Measurements from ENCODE around the gene FBP1. TPM values are rescaled to one million over a fixed set of nuclear protein-coding genes. Genes with fewer than 3 reads are reported as not detected.

Gene FBP1
- total RNA-seq, 2 donors from 2014 or later = 0.95 to 1.0 TPM

DNA sequence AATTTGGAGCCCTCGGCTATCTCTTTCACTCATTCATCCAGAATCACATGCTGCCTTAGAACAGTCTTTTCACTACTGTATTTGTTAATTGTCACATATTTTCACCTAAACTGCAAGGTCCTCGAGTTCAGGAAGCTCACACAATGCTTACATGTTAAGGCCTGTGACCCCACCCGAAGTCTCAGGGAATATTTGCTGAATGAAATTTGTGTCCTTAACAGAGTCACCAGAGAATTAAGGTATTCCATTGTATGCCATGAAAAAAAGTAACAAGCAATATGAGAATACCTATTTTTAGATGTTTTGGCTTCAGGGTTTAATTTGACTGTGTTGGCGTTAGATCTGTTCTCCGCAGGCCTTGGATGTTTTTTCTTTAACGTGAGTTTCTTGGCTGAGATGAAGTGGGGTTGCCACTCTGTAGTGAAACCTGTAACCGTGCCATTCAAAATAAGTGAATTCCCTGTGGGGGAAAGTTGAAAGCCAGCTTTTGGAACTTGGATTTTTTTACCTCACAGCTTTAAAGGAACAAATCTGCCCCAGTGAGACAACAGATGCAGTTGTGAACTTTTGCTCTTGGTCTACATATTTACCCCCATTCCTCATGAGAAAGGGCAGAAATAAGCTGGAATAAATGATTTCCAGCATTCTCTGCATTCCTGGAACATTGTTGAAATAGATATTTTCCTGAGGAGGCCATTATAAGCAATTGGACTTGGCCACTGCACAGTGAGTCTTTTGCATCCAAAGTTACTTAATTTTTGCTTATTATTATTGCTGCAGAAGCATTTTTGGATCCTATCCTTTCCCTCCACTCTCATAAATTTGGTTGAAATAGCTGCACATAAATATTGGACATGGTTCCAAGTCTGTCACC, 35.9 kb upstream of the FBP1 start:
- Histone ChIP-seq H3K27ac (ENCODE audit: low read depth, low read length) (no peak overlapping the region), H3K36me3 (ENCODE audit: control insufficient read depth, insufficient read depth, low read length) (no peaks in the 10 kb centered on the region), H3K27me3 (ENCODE audit: control insufficient read depth, insufficient read depth, low read length, poor library complexity, severe bottlenecking) (peaks cover 24% of the 10 kb centered on the region), H3K4me3 (ENCODE audit: low read length) (no peak overlapping the region), H3K4me1 (ENCODE audit: control insufficient read depth, insufficient read depth, low read length) (peaks cover 5% of the 10 kb centered on the region), H3K9ac (ENCODE audit: extremely low read depth, low read length, poor library complexity, severe bottlenecking) (no peak overlapping the region), H3K9me3 (ENCODE audit: control insufficient read depth, low read length) (no peaks in the 10 kb centered on the region)
- 92 to 95% methylated on average over 7 of the region's 7 CpGs for WGBS, 2 experiments (ENCODE audit: insufficient coverage in 1 of 2, insufficient read length in 1 of 2)
- DNase-seq = no peak
- H3K4me3 Mint-ChIP-seq = no peak overlapping the region
- peaks cover 6% of the 10 kb centered on the region for H3K9me3 Mint-ChIP-seq
- TF ChIP-seq, protein P1, sequence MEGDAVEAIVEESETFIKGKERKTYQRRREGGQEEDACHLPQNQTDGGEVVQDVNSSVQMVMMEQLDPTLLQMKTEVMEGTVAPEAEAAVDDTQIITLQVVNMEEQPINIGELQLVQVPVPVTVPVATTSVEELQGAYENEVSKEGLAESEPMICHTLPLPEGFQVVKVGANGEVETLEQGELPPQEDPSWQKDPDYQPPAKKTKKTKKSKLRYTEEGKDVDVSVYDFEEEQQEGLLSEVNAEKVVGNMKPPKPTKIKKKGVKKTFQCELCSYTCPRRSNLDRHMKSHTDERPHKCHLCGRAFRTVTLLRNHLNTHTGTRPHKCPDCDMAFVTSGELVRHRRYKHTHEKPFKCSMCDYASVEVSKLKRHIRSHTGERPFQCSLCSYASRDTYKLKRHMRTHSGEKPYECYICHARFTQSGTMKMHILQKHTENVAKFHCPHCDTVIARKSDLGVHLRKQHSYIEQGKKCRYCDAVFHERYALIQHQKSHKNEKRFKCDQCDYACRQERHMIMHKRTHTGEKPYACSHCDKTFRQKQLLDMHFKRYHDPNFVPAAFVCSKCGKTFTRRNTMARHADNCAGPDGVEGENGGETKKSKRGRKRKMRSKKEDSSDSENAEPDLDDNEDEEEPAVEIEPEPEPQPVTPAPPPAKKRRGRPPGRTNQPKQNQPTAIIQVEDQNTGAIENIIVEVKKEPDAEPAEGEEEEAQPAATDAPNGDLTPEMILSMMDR (conservative IDR thresholded peaks at IDR 0.05) = no peak
- H3K36me3 Mint-ChIP-seq (ENCODE audit: low read depth) = no peaks in the 10 kb centered on the region
- H3K4me1 Mint-ChIP-seq = peaks cover 9% of the 10 kb centered on the region
- H3K27ac Mint-ChIP-seq = no peak overlapping the region
- peaks cover 70% of the 10 kb centered on the region for H3K27me3 Mint-ChIP-seq (ENCODE audit: insufficient read depth)

DNA sequence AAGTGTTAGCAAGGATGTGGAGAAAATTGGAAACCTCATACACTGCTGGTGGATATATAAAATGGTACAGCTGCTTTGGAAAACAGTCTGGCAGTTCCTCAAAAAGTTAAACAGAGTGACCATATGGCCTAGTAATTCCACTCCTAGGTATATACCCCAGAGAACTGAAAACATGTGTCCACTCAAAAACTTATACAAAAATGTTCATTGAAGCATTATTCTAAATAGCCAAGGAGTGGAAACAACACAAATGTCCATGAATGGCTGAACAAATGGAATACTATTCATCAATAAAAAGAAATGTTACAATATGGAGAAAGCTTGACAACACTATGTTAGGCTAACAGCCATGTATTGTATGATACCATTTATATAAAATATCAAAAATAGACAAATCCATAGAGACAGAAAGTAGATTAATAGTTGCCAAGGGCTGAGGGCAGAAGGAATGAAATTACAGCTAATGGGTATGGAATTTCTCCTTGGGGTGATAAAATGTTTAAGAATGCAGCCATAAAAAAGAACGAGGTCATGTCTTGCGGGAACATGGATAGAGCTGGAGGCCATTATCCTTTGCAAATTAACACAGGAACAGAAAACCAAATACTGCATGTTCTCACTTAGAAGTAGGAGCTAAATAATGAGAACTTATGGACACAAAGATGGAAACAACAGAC, 33.6 kb upstream of the FBP1 start:
- no peaks in the 10 kb centered on the region for H3K36me3 Mint-ChIP-seq (ENCODE audit: low read depth)
- H3K27me3 Mint-ChIP-seq (ENCODE audit: insufficient read depth) = peaks cover 56% of the 10 kb centered on the region
- 91 to 100% methylated on average over 2 of the region's 2 CpGs for WGBS, 2 experiments (ENCODE audit: insufficient coverage in 1 of 2, insufficient read length in 1 of 2)
- no peak overlapping the region for H3K4me3 ChIP-seq (ENCODE audit: low read length)
- no peaks in the 10 kb centered on the region for H3K9me3 ChIP-seq (ENCODE audit: control insufficient read depth, low read length)
- H3K36me3 ChIP-seq (ENCODE audit: control insufficient read depth, insufficient read depth, low read length) = no peaks in the 10 kb centered on the region
- DNase-seq = no peak
- H3K4me1 ChIP-seq (ENCODE audit: control insufficient read depth, insufficient read depth, low read length) = no peaks in the 10 kb centered on the region
- peaks cover 5% of the 10 kb centered on the region for H3K4me1 Mint-ChIP-seq
- peaks cover 6% of the 10 kb centered on the region for H3K9me3 Mint-ChIP-seq
- peaks cover 7% of the 10 kb centered on the region for H3K27me3 ChIP-seq (ENCODE audit: control insufficient read depth, insufficient read depth, low read length, poor library complexity, severe bottlenecking)
- no peak overlapping the region for H3K9ac ChIP-seq (ENCODE audit: extremely low read depth, low read length, poor library complexity, severe bottlenecking)
- no peak overlapping the region for H3K4me3 Mint-ChIP-seq
- no peak overlapping the region for H3K27ac Mint-ChIP-seq
- H3K27ac ChIP-seq (ENCODE audit: low read depth, low read length) = no peak overlapping the region
- TF ChIP-seq, protein P1 (conservative IDR thresholded peaks at IDR 0.05) = no peak

DNA sequence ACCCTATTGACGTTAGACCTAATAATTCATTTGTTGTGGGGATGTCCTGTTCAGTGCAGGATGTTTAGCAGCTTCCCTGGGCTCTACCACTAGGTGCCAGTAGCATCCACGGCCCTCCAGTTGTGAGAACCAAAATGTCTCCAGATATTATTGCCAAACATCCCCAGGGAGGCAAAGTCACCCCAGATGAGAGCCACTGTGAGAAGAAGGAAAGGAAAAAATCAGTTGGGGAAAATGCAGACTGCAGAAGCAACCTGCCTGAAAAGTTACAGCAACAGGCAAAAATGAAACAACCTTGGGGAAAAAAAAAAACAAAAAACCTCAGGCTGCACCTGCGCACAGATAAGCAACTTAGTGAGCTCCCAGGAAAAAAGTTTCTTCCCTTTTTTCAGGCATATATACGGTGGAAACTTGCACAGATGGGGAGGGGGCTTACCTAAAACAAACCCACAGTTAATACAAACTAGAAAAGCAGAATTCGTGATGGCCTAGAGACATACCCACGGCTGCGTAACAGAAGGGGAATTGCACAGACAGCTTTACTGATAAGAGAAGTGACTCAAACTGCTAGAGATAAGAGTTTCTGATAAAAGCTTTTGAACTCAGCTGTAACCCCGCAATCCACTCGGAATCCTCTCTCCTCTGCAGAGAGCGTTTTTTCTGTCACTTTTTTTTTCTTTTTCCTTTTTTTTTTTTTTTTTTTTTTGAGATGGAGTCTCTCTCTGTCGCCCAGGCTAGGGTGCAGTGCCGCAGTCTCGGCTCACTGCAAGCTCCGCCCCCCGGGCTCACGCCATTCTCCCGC, 29.8 kb upstream of the FBP1 start:
- H3K9ac ChIP-seq (ENCODE audit: extremely low read depth, low read length, poor library complexity, severe bottlenecking) = no peak overlapping the region
- Mint-ChIP-seq H3K36me3 (ENCODE audit: low read depth) (no peaks in the 10 kb centered on the region), H3K27ac (no peak overlapping the region), H3K9me3 (peaks cover 6% of the 10 kb centered on the region), H3K27me3 (ENCODE audit: insufficient read depth) (peaks cover 59% of the 10 kb centered on the region), H3K4me3 (no peak overlapping the region), H3K4me1 (peaks cover 5% of the 10 kb centered on the region)
- no peaks in the 10 kb centered on the region for H3K4me1 ChIP-seq (ENCODE audit: control insufficient read depth, insufficient read depth, low read length)
- no peak overlapping the region for H3K27ac ChIP-seq (ENCODE audit: low read depth, low read length)
- 67 to 80% methylated on average over 2 to 17 of the region's 17 CpGs for WGBS, 2 experiments (ENCODE audit: insufficient coverage in 1 of 2, insufficient read length in 1 of 2)
- H3K9me3 ChIP-seq (ENCODE audit: control insufficient read depth, low read length) = no peaks in the 10 kb centered on the region
- peak; percentile 80 for DNase-seq
- TF ChIP-seq, protein P1 (conservative IDR thresholded peaks at IDR 0.05) = peak; percentile 89
- H3K36me3 ChIP-seq (ENCODE audit: control insufficient read depth, insufficient read depth, low read length) = no peaks in the 10 kb centered on the region
- no peak overlapping the region for H3K4me3 ChIP-seq (ENCODE audit: low read length)
- peaks cover 34% of the 10 kb centered on the region for H3K27me3 ChIP-seq (ENCODE audit: control insufficient read depth, insufficient read depth, low read length, poor library complexity, severe bottlenecking)
